Endothelial cell of umbilical vein (primary cell): ENCODE measurements around the gene NPAS4. TPM values are rescaled to one million over a fixed set of nuclear protein-coding genes. Genes with fewer than 3 reads are reported as not detected.

Source experiments
- BruUV-seq: library from RNA; stranded (reverse); fragments of 400-500 nt; replicated peaks from 2 replicates; lab custom pipeline; 2021; lab: Mats Ljungman, UMichigan
- CTCF ChIA-PET: fragments of 300-600, 350-600 bp; sonication (Branson Sonifier 250); formaldehyde crosslinking; loops from one replicate; lab custom pipeline; 2021; ENCODE audit warnings: antibody characterized with exemption, inconsistent platforms; lab: Charles Lee
- POLR2A ChIA-PET: fragments of 300-600, 350-600 bp; sonication (Branson Sonifier 250); formaldehyde crosslinking; loops from one replicate; lab custom pipeline; 2021; ENCODE audit warnings: antibody characterized with exemption, inconsistent platforms; lab: Charles Lee
- DNase-seq: peaks from one replicate; pipeline ENCODE4 v3.0.0-alpha.2; 2011; ENCODE audit warnings: low read depth, low spot score
- FAIRE-seq: peaks from 2 replicates; lab custom pipeline; 2011; peaks lifted over from hg19 to GRCh38; lab: Jason Lieb, UNC
- H2AFZ ChIP-seq: 2 replicates; pipeline ENCODE4 v1.6.0; 2012; ENCODE audit warnings: low read depth, low read length, control low read depth, inconsistent platforms
- H3K27ac ChIP-seq: 2 replicates; pipeline ENCODE4 v1.5.1; 2011; ENCODE audit warnings: low read depth, mild to moderate bottlenecking, control low read depth, low read length, moderate library complexity; ENCODE audit not compliant: insufficient read depth
- H3K27me3 ChIP-seq, 2 experiments: 2 replicates each; pipeline versions ENCODE4 v1.6.0 to v1.6.1; 2011; ENCODE audit warnings: low read length in 2 of 2, mixed read lengths in 1 of 2; ENCODE audit not compliant: control insufficient read depth in 2 of 2, insufficient read depth in 2 of 2
- H3K36me3 ChIP-seq, 2 experiments: 2 replicates in 1 of 2; 3 replicates in 1 of 2; pipeline ENCODE4 v1.5.1; 2011; ENCODE audit warnings: low read length in 2 of 2, mild to moderate bottlenecking in 1 of 2, moderate library complexity in 1 of 2; ENCODE audit not compliant: control insufficient read depth in 2 of 2, insufficient read depth in 2 of 2; ENCODE audit errors: extremely low read depth in 1 of 2
- H3K4me1 ChIP-seq: 3 replicates; pipeline ENCODE4 v1.5.1; 2011; ENCODE audit warnings: mild to moderate bottlenecking, low read length; ENCODE audit not compliant: control insufficient read depth, insufficient read depth; ENCODE audit errors: extremely low read depth
- H3K4me2 ChIP-seq: 2 replicates; pipeline ENCODE4 v1.6.1; 2011; ENCODE audit warnings: low read length, control low read depth, mixed read lengths; ENCODE audit not compliant: insufficient read depth
- H3K4me3 ChIP-seq, 3 experiments: fragments of 200-600 bp in 1 of 3; sonication (generic), shearing (Covaris generic) in 1 of 3; replicated peaks in 1 of 3; 2 replicates each; pipeline ENCODE4 v1.5.1; 2011 to 2016; ENCODE audit warnings: control low read depth in 3 of 3, low read length in 3 of 3, mild to moderate bottlenecking in 2 of 3, inconsistent platforms in 1 of 3, low read depth in 1 of 3, moderate library complexity in 1 of 3; ENCODE audit not compliant: insufficient read depth in 1 of 3
- H3K79me2 ChIP-seq: 2 replicates; pipeline ENCODE4 v1.6.0; 2012; ENCODE audit warnings: low read length, inconsistent platforms; ENCODE audit not compliant: control insufficient read depth, insufficient read depth
- H3K9ac ChIP-seq: replicated peaks from 2 replicates; pipeline ENCODE3; 2011; ENCODE audit warnings: low read length, control low read depth; ENCODE audit not compliant: insufficient read depth; ENCODE audit errors: extremely low read depth
- H3K9me1 ChIP-seq: replicated peaks from 3 replicates; pipeline ENCODE4 v1.6.0; 2011; ENCODE audit warnings: mild to moderate bottlenecking, low read length; ENCODE audit not compliant: control insufficient read depth, insufficient read depth; ENCODE audit errors: extremely low read depth
- H3K9me3 ChIP-seq: replicated peaks from 2 replicates; pipeline ENCODE4 v1.5.1; 2012; ENCODE audit warnings: low read length, inconsistent platforms; ENCODE audit not compliant: control insufficient read depth, insufficient read depth
- H4K20me1 ChIP-seq: replicated peaks from 2 replicates; pipeline ENCODE3; 2011; ENCODE audit warnings: mild to moderate bottlenecking, low read length; ENCODE audit not compliant: control insufficient read depth, insufficient read depth; ENCODE audit errors: extremely low read depth
- CTCF ChIP-seq, 2 donors: IDR thresholded peaks; 1 replicate in 1 of 2; 2 replicates in 1 of 2; pipeline ENCODE4 v1.5.1; 2011; ENCODE audit warnings: low read length in 2 of 2, mild to moderate bottlenecking in 2 of 2, moderate library complexity in 2 of 2, control low read depth in 1 of 2, inconsistent platforms in 1 of 2, low read depth in 1 of 2; ENCODE audit not compliant: insufficient read depth in 1 of 2; ENCODE audit errors: extremely low read depth in 1 of 2
- EZH2 ChIP-seq: IDR thresholded peaks from 2 replicates; pipeline ENCODE4 v1.6.1; 2012; ENCODE audit warnings: borderline replicate concordance, low read depth, mild to moderate bottlenecking, moderate library complexity, low read length, inconsistent platforms; ENCODE audit not compliant: severe bottlenecking
- FOS ChIP-seq: IDR thresholded peaks from 2 replicates; pipeline ENCODE4 v1.6.1; 2011; ENCODE audit warnings: mild to moderate bottlenecking, low read length, moderate library complexity, borderline replicate concordance; ENCODE audit not compliant: insufficient read depth
- GATA2 ChIP-seq: IDR thresholded peaks from 2 replicates; pipeline ENCODE4 v1.7.0; 2011; ENCODE audit warnings: low read depth, mild to moderate bottlenecking, moderate library complexity, mixed read lengths, low read length; ENCODE audit not compliant: insufficient read length, insufficient read depth
- JUN ChIP-seq: IDR thresholded peaks from 2 replicates; pipeline ENCODE4 v1.6.1; 2011; ENCODE audit warnings: borderline replicate concordance, low read depth; ENCODE audit not compliant: insufficient read length, insufficient read depth
- MAX ChIP-seq: IDR thresholded peaks from 2 replicates; pipeline ENCODE4 v1.6.1; 2011; ENCODE audit not compliant: insufficient read depth, insufficient read length
- MYC ChIP-seq: IDR thresholded peaks from one replicate; pipeline ENCODE4 v1.6.1; 2011; ENCODE audit warnings: mild to moderate bottlenecking, low read depth, low read length
- POLR2A ChIP-seq: IDR thresholded peaks from 2 replicates; pipeline ENCODE4 v1.6.1; 2012; ENCODE audit warnings: low read depth, mild to moderate bottlenecking, control low read depth, low read length
- POLR2AphosphoS5 ChIP-seq: IDR thresholded peaks from 2 replicates; pipeline ENCODE4 v1.6.1; 2012; ENCODE audit warnings: low read depth, mild to moderate bottlenecking, control low read depth, low read length, moderate library complexity; ENCODE audit not compliant: insufficient read depth
- dilution Hi-C: fragments of 300-500 bp; cut with MboI; formaldehyde crosslinking; loops from one replicate; pipeline ENCODE4 v1.15.0; 2019; ENCODE audit warnings: low sequenced_read_pairs; ENCODE audit not compliant: extremely low pct_ligation_motif_present
- intact Hi-C: fragments of 100-400 bp; cut with micrococcal nuclease; formaldehyde crosslinking; loops from one replicate; pipeline ENCODE4 v1.10.0; 2022
- polyA plus RNA-seq, 4 experiments: library from polyadenylated mRNA; depleted of rRNA in 3 of 4; stranded (reverse) in 3 of 4; unstranded in 1 of 4; fragments of >200 nt; gene quantifications; 2 replicates each; pipeline versions ENCODE4 v1.2.1 to v1.2.3, GENCODE V29; 2011 to 2012; ENCODE audit warnings: missing spikeins in 1 of 4
- total RNA-seq: library from RNA; stranded (reverse); gene quantifications from 2 replicates; pipeline ENCODE4 v1.2.3, GENCODE V29; 2021

Gene NPAS4
- total and polyA plus RNA-seq, 2 donors (not counting 3 experiments of a cell fraction or from before 2014, with no cell fraction given), result not detected

- no peaks in the 10 kb centered on the region for H3K36me3 ChIP-seq
- H3K27me3 ChIP-seq, result no peaks in the 10 kb centered on the region
- CTCF ChIA-PET, result interaction anchor here (3.7 kb wide), 1 partner anchor 8 kb away, joined by 23 read pairs; no protein-coding TSS in a partner anchor
- no peaks in the 10 kb centered on the region for H3K4me1 ChIP-seq
- dilution Hi-C loops (no loop called here), intact Hi-C loops (no loop called here)
- no peak for DNase-seq
- BruUV-seq, result no TSS peak
- FAIRE-seq, result no peak
- H3K4me2 ChIP-seq, result no peak overlapping the region
- H3K9me3 ChIP-seq, result no peaks in the 10 kb centered on the region
- H4K20me1 ChIP-seq, result no peaks in the 10 kb centered on the region
- no peak overlapping the region for H3K4me3 ChIP-seq
- H3K79me2 ChIP-seq, result no peaks in the 10 kb centered on the region
- no peak overlapping the region for H3K9ac ChIP-seq
- TF ChIP-seq EZH2 (no peak), CTCF (IDR thresholded peaks at IDR 0.05; ENCODE audit: extremely low read depth in 1 of 2, insufficient read depth in 1 of 2, low read depth in 1 of 2, low read length in 2 of 2) (no peak), FOS (no peak), MAX (no peak), JUN (no peak), GATA2 (no peak), POLR2AphosphoS5 (no peak), POLR2A (no peak), MYC (no peak)
- no peak overlapping the region for H3K27ac ChIP-seq
- no peaks in the 10 kb centered on the region for H3K9me1 ChIP-seq
- no peak overlapping the region for H2AFZ ChIP-seq
- POLR2A ChIA-PET, result no interaction called here
These were observed 26.9 kb upstream of the NPAS4 start for GRCh38 chr11:66393954-66394353.
